Right lobe of liver (tissue), 4 donors: ENCODE results near the gene GLUD1.
"Not testable (repeated sequence)": the region's sequence is repeated elsewhere in the genome, so short reads cannot be mapped to it uniquely, and the experiment has no call there.

Experiments
- POLR2A ChIP-seq: fragments of 450-650 bp; IDR thresholded peaks from one replicate; pipeline ENCODE4 v1.6.1; 2017; ENCODE audit warnings: antibody characterized with exemption, mild to moderate bottlenecking
- TF ChIP-seq, protein P1 (sequence below), 4 donors: fragments of 200-600 bp in 3 of 4; fragments of 450-650 bp in 1 of 4; IDR thresholded peaks; one replicate each; pipeline versions ENCODE4 v1.5.1 to v1.8.0; 2016 to 2022; ENCODE audit warnings: antibody characterized with exemption in 4 of 4, mild to moderate bottlenecking in 2 of 4
- donor health status: DM: no; HTN: no; CAD: no.
- donor health status: DM: no; HTN: no; CAD: no.
- donor health status: DM: no; HTN: yes; CAD: no.

DNA sequence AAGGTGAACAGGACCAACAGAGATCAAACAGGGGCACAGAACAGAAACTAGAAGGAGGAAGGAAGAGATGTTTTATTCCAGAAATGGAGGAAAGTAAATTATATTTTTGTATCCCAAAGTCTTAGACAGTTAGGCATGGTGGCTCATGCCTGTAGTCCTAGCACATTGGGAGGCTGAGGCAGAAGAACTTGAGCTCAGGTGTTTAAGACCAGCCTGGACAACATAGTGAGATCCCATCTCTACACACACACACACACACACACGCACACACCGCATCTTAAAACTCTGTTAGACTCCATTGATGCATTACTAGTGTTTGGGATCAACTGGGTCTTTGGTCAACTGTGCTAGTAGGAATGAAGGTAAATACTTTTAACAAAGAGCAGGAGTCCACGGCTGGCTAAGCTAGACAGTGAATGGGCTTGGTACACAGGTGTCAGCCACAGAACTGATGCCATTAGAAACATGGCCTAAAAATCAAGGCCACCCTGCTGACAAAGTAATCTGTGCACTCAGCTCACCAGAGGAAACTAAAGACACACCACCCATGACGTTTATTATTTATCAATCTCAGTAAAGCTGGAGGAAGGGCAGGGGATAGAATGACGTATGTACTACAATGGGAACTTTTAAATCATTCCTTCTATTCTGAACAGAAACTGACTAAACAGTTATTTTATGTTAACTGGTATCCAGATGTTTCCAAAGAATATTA, 10.9 kb downstream of the GLUD1 start:
- TF ChIP-seq, protein P1, sequence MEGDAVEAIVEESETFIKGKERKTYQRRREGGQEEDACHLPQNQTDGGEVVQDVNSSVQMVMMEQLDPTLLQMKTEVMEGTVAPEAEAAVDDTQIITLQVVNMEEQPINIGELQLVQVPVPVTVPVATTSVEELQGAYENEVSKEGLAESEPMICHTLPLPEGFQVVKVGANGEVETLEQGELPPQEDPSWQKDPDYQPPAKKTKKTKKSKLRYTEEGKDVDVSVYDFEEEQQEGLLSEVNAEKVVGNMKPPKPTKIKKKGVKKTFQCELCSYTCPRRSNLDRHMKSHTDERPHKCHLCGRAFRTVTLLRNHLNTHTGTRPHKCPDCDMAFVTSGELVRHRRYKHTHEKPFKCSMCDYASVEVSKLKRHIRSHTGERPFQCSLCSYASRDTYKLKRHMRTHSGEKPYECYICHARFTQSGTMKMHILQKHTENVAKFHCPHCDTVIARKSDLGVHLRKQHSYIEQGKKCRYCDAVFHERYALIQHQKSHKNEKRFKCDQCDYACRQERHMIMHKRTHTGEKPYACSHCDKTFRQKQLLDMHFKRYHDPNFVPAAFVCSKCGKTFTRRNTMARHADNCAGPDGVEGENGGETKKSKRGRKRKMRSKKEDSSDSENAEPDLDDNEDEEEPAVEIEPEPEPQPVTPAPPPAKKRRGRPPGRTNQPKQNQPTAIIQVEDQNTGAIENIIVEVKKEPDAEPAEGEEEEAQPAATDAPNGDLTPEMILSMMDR (IDR thresholded peaks at IDR 0.05): not testable (repeated sequence)
- TF ChIP-seq POLR2A: not testable (repeated sequence)
